Pons (tissue), 1 donor: Measurements from ENCODE around the gene OR11H1.
"Not testable (repeated sequence)": the region's sequence is repeated elsewhere in the genome, so short reads cannot be mapped to it uniquely, and the experiment has no call there.

Experiments used
- DNase-seq: peaks from one replicate; pipeline ENCODE4 v3.0.0-alpha.2; 2016; ENCODE audit warnings: low spot score

Gene OR11H1, protein sequence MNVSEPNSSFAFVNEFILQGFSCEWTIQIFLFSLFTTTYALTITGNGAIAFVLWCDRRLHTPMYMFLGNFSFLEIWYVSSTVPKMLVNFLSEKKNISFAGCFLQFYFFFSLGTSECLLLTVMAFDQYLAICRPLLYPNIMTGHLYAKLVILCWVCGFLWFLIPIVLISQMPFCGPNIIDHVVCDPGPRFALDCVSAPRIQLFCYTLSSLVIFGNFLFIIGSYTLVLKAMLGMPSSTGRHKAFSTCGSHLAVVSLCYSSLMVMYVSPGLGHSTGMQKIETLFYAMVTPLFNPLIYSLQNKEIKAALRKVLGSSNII

DNA sequence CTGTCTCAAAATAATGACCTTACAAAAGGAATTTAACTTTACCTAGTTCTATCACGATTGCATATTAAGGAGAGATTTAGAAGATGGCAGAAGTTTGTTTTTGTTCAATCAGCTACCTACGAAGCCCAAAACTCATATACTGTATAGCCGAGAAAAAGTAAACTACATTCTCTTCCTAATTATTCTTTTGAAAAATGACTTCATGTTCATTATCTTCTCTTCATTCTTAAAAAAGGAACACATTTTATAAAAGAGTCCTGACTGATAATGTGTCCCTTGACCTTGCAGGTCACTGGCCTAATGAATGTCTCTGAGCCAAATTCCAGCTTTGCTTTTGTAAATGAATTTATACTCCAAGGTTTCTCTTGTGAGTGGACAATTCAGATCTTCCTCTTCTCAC is at the start of gene OR11H1:
TSS of gene OR11H1 (plus strand) at position 301 of the 400 bp plus-strand sequence. CDS start at position 301, 0 bp downstream.
- DNase-seq, result not testable (repeated sequence)

GRCh38 chr22:15509967-15510366 is 18.0 kb upstream of the OR11H1 start:
- DNase-seq, result not testable (repeated sequence)

- DNase-seq, result not testable (repeated sequence)
Measured at GRCh38 chr22:15515896-15516295, 12.1 kb upstream of the OR11H1 start.

DNA sequence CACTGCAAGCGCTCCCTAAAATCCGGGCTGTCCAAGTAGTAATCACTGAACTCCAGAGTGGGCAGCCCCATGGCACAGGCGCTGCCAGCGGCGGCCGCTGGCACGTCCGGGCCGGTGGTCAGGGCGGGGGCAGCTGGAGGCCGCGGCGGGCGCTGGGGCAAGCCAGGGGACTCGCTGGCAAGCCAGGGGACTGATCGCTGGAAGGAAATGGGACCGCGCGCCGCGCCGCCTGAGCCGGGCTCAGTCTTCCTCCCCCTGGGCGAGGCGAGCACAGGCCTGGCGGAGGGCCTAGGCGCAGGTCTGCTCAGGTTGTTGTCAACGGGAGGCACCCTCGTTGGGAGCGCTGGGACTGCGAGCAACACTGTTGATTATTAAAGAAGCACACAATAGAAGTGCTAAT is 25.8 kb downstream of the OR11H1 start:
- DNase-seq, result not testable (repeated sequence)

- not testable (repeated sequence) for DNase-seq
Measured at GRCh38 chr22:15563461-15563860, 35.5 kb downstream of the OR11H1 start.

DNA sequence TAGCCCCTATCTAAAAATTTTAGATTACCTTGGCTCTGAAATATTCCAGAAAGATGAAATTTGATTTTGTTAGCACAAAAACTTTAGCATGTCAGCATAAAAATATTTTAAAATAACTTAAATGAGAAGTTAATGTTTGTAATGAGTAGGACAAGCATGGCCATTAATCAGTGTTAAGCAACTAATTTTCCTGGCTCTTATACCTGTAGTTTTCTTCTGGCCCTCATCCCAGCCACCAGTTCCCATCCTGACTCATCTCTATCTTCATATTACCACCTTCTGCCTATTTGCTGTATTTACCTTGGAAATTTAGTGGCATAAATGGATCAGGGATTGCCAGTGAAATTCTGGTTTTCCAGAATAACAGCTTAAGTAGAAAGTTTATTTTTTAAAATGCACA is 37.1 kb downstream of the OR11H1 start:
- not testable (repeated sequence) for DNase-seq
